HepG2 (cell line): Measurements from ENCODE around the gene NEAT1. TPM values are rescaled to one million over a fixed set of nuclear protein-coding genes. Genes with fewer than 3 reads are reported as not detected.

Experiments used
- CHD4 ChIP-seq: fragments of 200-600 bp; sonication (generic); IDR thresholded peaks from 2 replicates; pipeline ENCODE4 v1.7.0; 2017; ENCODE audit warnings: mild to moderate bottlenecking, low read length, borderline replicate concordance
- FOXO1 ChIP-seq: sonication (generic); formaldehyde crosslinking; IDR thresholded peaks from 2 replicates; pipeline ENCODE4 v1.4.0; 2020; ENCODE audit warnings: missing genetic modification reagents
- FOXP1 ChIP-seq, 2 experiments: fragments of 450-650 bp in 1 of 2; IDR thresholded peaks; 2 replicates each; pipeline ENCODE4 v1.6.1; 2017 to 2018; ENCODE audit warnings: antibody characterized with exemption in 1 of 2
- GATAD1 ChIP-seq: IDR thresholded peaks from 2 replicates; pipeline ENCODE4 v1.6.1; 2016; ENCODE audit warnings: missing genetic modification reagents, missing compliant biosample characterization
- GLI4 ChIP-seq: sonication (generic); formaldehyde crosslinking; IDR thresholded peaks from 2 replicates; pipeline ENCODE4 v1.5.1; 2020; ENCODE audit warnings: missing genetic modification reagents, mild to moderate bottlenecking, moderate library complexity, borderline replicate concordance
- HIVEP1 ChIP-seq: sonication (generic); formaldehyde crosslinking; IDR thresholded peaks from 2 replicates; pipeline ENCODE4 v1.4.0; 2020; ENCODE audit warnings: mild to moderate bottlenecking, missing genetic modification reagents
- JARID2 ChIP-seq: sonication (generic); formaldehyde crosslinking; IDR thresholded peaks from 2 replicates; pipeline ENCODE4 v1.8.1; 2023; ENCODE audit warnings: missing genetic modification reagents, inconsistent platforms; ENCODE audit not compliant: insufficient replicate concordance
- MBD4 ChIP-seq: IDR thresholded peaks from 2 replicates; pipeline ENCODE4 v1.6.1; 2012; ENCODE audit warnings: low read length, inconsistent platforms, borderline replicate concordance
- MIER2 ChIP-seq: IDR thresholded peaks from 2 replicates; pipeline ENCODE4 v1.6.1; 2016; ENCODE audit warnings: missing biosample characterization, missing genetic modification reagents
- NONO ChIP-seq, 2 experiments: fragments of 450-650 bp in 1 of 2; sonication (generic) in 1 of 2; formaldehyde crosslinking in 1 of 2; IDR thresholded peaks in 1 of 2; conservative IDR thresholded peaks in 1 of 2; 2 replicates each; pipeline versions ENCODE4 v1.6.1 to v1.8.0; 2017 to 2022; ENCODE audit warnings: mild to moderate bottlenecking in 1 of 2, missing genetic modification reagents in 1 of 2, moderate library complexity in 1 of 2
- RAD51 ChIP-seq: fragments of 450-650 bp; IDR thresholded peaks from 2 replicates; pipeline ENCODE4 v1.6.1; 2016; ENCODE audit warnings: borderline replicate concordance
- RXRA ChIP-seq: sonication (generic); formaldehyde crosslinking; IDR thresholded peaks from 2 replicates; pipeline ENCODE4 v1.5.1; 2020; ENCODE audit warnings: missing genetic modification reagents
- SMAD3 ChIP-seq: sonication (generic); formaldehyde crosslinking; IDR thresholded peaks from 2 replicates; pipeline ENCODE4 v1.4.0; 2020; ENCODE audit warnings: missing genetic modification reagents
- TBL1XR1 ChIP-seq: fragments of 150-350 bp; IDR thresholded peaks from 2 replicates; pipeline ENCODE4 v1.6.1; 2014; ENCODE audit warnings: borderline replicate concordance, low read length; ENCODE audit not compliant: partially characterized antibody
- TMF1 ChIP-seq: sonication (generic); formaldehyde crosslinking; IDR thresholded peaks from 2 replicates; pipeline ENCODE4 v1.8.1; 2022; ENCODE audit warnings: low read depth, missing genetic modification reagents
- ZNF160 ChIP-seq: sonication (generic); formaldehyde crosslinking; IDR thresholded peaks from 2 replicates; pipeline ENCODE4 v1.8.0; 2022; ENCODE audit warnings: mild to moderate bottlenecking, inconsistent platforms, missing genetic modification reagents
- ZNF343 ChIP-seq: sonication (generic); formaldehyde crosslinking; IDR thresholded peaks from 2 replicates; pipeline ENCODE4 v1.4.0; 2020; ENCODE audit warnings: mild to moderate bottlenecking, missing genetic modification reagents
- ZNF430 ChIP-seq: sonication (generic); formaldehyde crosslinking; IDR thresholded peaks from 2 replicates; pipeline ENCODE4 v1.9.0; 2021; ENCODE audit warnings: mild to moderate bottlenecking, missing genetic modification reagents
- ZNF441 ChIP-seq: sonication (generic); formaldehyde crosslinking; IDR thresholded peaks from 2 replicates; pipeline ENCODE4 v1.7.0; 2021; ENCODE audit warnings: missing genetic modification reagents, borderline replicate concordance
- ZNF451 ChIP-seq: sonication (generic); formaldehyde crosslinking; IDR thresholded peaks from 2 replicates; pipeline ENCODE4 v1.5.0; 2020; ENCODE audit warnings: mild to moderate bottlenecking, missing genetic modification reagents
- ZNF552 ChIP-seq: sonication (generic); formaldehyde crosslinking; IDR thresholded peaks from 2 replicates; pipeline ENCODE4 v1.9.0; 2022; ENCODE audit warnings: missing genetic modification reagents, mild to moderate bottlenecking, borderline replicate concordance
- ZNF7 ChIP-seq: IDR thresholded peaks from 2 replicates; pipeline ENCODE4 v1.6.1; 2016; ENCODE audit warnings: missing biosample characterization, missing genetic modification reagents
- ZNF776 ChIP-seq: sonication (generic); formaldehyde crosslinking; IDR thresholded peaks from 2 replicates; pipeline ENCODE4 v1.4.0; 2020; ENCODE audit warnings: mild to moderate bottlenecking, missing genetic modification reagents
- ZSCAN20 ChIP-seq: sonication (generic); formaldehyde crosslinking; IDR thresholded peaks from 2 replicates; pipeline ENCODE4 v1.4.0; 2020; ENCODE audit warnings: missing genetic modification reagents, mild to moderate bottlenecking, borderline replicate concordance
- polyA plus RNA-seq, 8 experiments: library from polyadenylated mRNA; depleted of rRNA in 3 of 8; stranded (reverse) in 7 of 8; unstranded in 1 of 8; fragments of >200 nt; fragmentation: Illumina TruSeq in 4 of 8; extraction: Trizol in 4 of 8; gene quantifications; 2 replicates each; pipeline versions ENCODE4 v1.2.1 to v1.2.3, GENCODE V29; 2011 to 2016; ENCODE audit warnings: low read depth in 4 of 8, missing spikeins in 1 of 8, mixed read lengths in 1 of 8; ENCODE audit not compliant: insufficient read depth in 1 of 8
- total RNA-seq, 5 experiments: library from RNA; depleted of rRNA; stranded (reverse); fragments of >200 nt; fragmentation: Illumina TruSeq; extraction: Trizol; gene quantifications; 2 replicates each; pipeline ENCODE4 v1.2.3, GENCODE V29; 2016; ENCODE audit warnings: low read depth in 1 of 5
- TF ChIP-seq, protein P1 (sequence below): sonication (generic); formaldehyde crosslinking; IDR thresholded peaks from 2 replicates; pipeline ENCODE4 v1.4.0; 2020; ENCODE audit warnings: missing genetic modification reagents
- TF ChIP-seq, protein P2 (sequence below): sonication (generic); formaldehyde crosslinking; IDR thresholded peaks from 2 replicates; pipeline ENCODE4 v1.4.0; 2020; ENCODE audit warnings: missing genetic modification reagents
- TF ChIP-seq, protein P3 (sequence below): IDR thresholded peaks from 2 replicates; pipeline ENCODE4 v1.6.1; 2016; ENCODE audit warnings: low read depth, control low read depth

NEAT1 gene
- total and polyA plus RNA-seq, 2 of the 13 experiments (the other 11 are each of a cell fraction or from before 2014, with no cell fraction given) = 20.5 to 41.2 TPM

DNA sequence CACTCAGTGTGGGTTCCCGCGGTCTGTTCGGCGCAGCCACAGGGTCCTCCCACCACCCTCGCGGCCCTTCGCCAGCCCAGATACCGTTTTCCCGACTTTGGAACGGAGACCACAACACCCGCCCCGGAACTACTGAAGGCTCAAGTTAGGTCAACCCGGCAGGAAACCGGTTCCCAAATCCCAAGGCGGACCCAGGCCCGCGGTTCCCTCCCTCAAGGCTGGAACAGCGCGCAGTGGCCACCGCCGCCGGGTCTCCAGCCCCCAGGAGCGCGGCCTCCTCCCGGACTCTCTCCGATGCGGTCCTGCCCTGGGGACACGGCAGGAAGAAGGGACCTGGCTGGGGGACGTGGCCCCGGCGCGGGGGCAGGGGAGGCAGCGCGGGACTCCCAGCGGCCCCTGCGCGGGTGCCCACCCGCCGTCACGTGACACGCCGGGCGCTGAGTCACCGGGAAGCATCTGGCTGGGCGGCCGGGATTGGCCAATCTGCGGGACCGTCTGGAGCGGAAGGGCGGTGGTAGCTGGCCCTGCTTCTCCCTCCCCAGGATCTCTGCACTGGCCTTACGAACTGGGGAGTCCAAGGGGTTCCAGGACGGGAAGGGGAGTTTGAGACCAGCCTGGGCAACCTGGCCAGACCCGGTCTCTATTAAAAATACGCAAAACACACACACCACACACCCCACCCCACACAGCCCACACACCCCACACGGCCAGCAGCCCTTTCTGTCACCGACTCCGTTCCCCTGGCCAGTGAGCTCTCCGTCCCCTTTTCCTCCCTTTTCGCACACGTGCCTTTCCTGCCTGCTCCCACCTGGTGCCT lies 54.8 kb downstream of the NEAT1 start (continued):
- no peak for TF ChIP-seq RXRA (CRISPR knock-in tag)
- TF ChIP-seq, protein P1, sequence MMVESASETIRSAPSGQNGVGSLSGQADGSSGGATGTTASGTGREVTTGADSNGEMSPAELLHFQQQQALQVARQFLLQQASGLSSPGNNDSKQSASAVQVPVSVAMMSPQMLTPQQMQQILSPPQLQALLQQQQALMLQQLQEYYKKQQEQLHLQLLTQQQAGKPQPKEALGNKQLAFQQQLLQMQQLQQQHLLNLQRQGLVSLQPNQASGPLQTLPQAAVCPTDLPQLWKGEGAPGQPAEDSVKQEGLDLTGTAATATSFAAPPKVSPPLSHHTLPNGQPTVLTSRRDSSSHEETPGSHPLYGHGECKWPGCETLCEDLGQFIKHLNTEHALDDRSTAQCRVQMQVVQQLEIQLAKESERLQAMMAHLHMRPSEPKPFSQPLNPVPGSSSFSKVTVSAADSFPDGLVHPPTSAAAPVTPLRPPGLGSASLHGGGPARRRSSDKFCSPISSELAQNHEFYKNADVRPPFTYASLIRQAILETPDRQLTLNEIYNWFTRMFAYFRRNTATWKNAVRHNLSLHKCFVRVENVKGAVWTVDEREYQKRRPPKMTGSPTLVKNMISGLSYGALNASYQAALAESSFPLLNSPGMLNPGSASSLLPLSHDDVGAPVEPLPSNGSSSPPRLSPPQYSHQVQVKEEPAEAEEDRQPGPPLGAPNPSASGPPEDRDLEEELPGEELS (CRISPR knock-in tag) = peak; percentile 34
- TF ChIP-seq ZNF430 (CRISPR knock-in tag) = 0 out of 2 replicates have a peak, but pooled peaks have one; percentile 32
- no peak for TF ChIP-seq ZSCAN20 (CRISPR knock-in tag)
- no peak for TF ChIP-seq MBD4
- no peak for TF ChIP-seq CHD4
- TF ChIP-seq GATAD1 (CRISPR knock-in tag) = peak; percentile 85
- TF ChIP-seq FOXP1 (IDR thresholded peaks at IDR 0.05) = no peak
- TF ChIP-seq FOXP1 (CRISPR knock-in tag; IDR thresholded peaks at IDR 0.05) = no peak
- no peak for TF ChIP-seq MIER2 (CRISPR knock-in tag)
- peak; percentile 71; the same call in 1 of the 2 replicates for TF ChIP-seq GLI4 (CRISPR knock-in tag)
- no peak for TF ChIP-seq ZNF776 (CRISPR knock-in tag)
- TF ChIP-seq TBL1XR1 = peak; percentile 76
- no peak; the same call in 1 of the 2 replicates for TF ChIP-seq ZNF441 (CRISPR knock-in tag)
- TF ChIP-seq HIVEP1 (CRISPR knock-in tag) = 0 out of 2 replicates have a peak, but pooled peaks have one; percentile 50
- peak; percentile 98 for TF ChIP-seq RAD51
- TF ChIP-seq, protein P2, sequence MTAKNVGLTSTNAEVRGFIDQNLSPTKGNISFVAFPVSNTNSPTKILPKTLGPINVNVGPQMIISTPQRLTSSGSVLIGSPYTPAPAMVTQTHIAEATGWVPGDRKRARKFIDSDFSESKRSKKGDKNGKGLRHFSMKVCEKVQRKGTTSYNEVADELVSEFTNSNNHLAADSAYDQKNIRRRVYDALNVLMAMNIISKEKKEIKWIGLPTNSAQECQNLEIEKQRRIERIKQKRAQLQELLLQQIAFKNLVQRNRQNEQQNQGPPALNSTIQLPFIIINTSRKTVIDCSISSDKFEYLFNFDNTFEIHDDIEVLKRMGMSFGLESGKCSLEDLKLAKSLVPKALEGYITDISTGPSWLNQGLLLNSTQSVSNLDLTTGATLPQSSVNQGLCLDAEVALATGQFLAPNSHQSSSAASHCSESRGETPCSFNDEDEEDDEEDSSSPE (CRISPR knock-in tag) = peak; percentile 62
- no peak for TF ChIP-seq ZNF552 (CRISPR knock-in tag)
- no peak for TF ChIP-seq ZNF7 (CRISPR knock-in tag)
- peak; percentile 38; the same call in 1 of the 2 replicates for TF ChIP-seq FOXO1 (CRISPR knock-in tag)
- TF ChIP-seq ZNF451 (CRISPR knock-in tag) = peak; percentile 92
- TF ChIP-seq JARID2 = no peak
- TF ChIP-seq, protein P3, sequence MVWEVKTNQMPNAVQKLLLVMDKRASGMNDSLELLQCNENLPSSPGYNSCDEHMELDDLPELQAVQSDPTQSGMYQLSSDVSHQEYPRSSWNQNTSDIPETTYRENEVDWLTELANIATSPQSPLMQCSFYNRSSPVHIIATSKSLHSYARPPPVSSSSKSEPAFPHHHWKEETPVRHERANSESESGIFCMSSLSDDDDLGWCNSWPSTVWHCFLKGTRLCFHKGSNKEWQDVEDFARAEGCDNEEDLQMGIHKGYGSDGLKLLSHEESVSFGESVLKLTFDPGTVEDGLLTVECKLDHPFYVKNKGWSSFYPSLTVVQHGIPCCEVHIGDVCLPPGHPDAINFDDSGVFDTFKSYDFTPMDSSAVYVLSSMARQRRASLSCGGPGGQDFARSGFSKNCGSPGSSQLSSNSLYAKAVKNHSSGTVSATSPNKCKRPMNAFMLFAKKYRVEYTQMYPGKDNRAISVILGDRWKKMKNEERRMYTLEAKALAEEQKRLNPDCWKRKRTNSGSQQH = peak; percentile 87; the same call in 1 of the 2 replicates
- peak; percentile 70; the same call in 1 of the 2 replicates for TF ChIP-seq TMF1 (CRISPR knock-in tag)
- TF ChIP-seq SMAD3 = no peak
- peak; percentile 43; the same call in 1 of the 2 replicates for TF ChIP-seq ZNF343
- TF ChIP-seq ZNF160 = peak; percentile 55
- TF ChIP-seq NONO (IDR thresholded peaks at IDR 0.05) = no peak
- TF ChIP-seq NONO (CRISPR knock-in tag; conservative IDR thresholded peaks at IDR 0.05) = peak; percentile 92; the same call in 1 of the 2 replicates
